ENCODE measurements around the gene IL17RA. TPM values are rescaled to one million over a fixed set of nuclear protein-coding genes. Genes with fewer than 3 reads are reported as not detected.
A peak's percentile ranks its signal among the peaks of the same experiment; 100 is the strongest.

The IL17RA gene
- polyA plus RNA-seq, 5 donors, result 7.5 to 10.1 (median 8.7) TPM

DNA sequence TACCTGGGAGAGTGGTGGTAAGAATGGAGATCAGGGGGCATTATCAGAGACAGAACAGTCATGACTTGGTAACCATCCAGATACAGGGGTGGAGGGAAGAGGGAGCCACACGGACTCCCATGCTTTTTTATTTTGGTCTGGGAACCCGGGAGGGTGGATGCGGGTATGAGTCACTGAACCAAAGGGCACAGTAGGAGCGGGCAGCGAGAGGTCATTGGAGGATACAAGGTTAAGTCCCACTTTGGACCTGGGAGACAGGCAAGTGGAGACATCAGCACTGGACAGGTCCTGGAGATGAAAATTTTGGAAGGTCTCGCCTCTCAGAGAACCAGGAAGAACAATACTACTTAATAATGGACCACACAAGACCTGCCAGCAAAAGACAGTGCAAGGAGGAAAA lies 67.5 kb downstream of the IL17RA start:
- DNase-seq, result no peak

DNA sequence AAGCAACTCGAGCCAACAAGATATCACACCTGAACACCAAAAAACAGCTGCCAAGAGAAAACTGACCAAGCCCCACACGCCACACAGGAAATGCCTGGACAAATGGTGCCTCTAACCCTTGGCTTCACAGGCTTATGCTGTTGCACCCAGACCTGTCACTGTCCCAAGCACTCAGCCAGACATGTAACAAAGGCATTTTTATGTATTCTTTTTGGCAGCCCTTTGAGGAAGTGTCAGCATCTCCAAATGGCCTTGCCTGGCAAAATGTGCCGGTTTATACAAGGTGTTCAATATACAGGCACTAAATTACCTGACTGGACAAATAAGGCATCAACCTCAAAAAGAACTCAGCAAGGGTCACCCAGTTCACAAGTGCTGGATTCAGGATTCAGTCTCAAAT lies 68.2 kb downstream of the IL17RA start:
- no peak for DNase-seq

DNA sequence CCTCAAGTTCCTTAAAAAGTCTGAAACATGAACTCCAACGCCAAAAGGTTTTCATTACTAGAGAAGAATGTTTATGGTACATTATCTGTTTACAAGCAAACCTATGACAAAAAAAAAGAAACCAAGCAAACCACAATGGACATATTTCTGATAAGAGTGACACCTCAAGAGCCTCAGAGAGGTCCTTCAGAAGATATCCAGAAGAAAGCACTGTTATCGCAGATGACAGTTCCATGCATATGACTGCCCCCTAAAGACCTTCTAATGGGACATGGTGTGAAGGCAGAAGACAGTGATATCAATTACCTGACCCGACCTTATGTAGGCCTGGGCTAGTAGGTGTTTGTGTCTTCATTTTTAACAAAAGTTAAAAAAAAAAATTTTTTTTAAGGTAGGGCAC lies 71.1 kb downstream of the IL17RA start:
- DNase-seq, result no peak

DNA sequence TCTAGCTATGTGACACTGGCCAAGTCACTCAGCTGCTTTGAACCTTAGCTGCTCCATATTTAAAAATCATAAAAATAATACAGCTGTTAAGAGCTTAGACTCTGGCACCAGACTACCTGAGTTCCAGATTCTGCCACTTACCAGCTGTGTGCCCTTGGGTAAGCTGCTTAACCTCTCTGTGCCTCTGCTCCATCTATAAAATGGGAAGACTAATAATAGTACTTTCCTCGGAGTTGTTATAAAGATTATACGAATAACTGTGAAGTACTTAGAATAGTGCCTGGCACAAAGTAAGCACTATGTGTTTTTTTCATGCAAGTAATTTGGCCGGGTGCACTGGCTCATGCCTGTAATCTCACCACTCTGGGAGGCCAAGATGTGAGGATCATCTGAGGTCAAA lies 72.9 kb downstream of the IL17RA start:
- no peak for DNase-seq

DNA sequence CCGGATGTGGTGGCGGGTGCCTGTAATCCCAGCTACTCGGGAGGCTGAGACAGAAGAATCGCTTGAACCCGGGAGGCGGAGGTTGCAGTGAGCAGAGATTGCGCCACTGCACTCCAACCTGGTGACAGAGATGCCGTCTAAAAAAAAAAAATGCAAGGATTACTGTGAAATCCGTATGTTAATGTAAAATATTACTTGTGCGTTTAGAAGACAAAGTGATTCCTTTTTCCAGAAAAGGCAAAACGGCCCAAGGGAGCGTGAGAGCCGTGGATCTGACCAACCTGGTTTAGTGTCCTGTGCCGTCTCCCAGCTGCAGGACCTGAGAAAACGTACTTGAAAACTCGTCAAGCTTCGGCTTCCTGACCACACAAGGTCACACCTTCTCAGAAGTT lies 73.4 kb downstream of the IL17RA start:
- no peak for DNase-seq

DNA sequence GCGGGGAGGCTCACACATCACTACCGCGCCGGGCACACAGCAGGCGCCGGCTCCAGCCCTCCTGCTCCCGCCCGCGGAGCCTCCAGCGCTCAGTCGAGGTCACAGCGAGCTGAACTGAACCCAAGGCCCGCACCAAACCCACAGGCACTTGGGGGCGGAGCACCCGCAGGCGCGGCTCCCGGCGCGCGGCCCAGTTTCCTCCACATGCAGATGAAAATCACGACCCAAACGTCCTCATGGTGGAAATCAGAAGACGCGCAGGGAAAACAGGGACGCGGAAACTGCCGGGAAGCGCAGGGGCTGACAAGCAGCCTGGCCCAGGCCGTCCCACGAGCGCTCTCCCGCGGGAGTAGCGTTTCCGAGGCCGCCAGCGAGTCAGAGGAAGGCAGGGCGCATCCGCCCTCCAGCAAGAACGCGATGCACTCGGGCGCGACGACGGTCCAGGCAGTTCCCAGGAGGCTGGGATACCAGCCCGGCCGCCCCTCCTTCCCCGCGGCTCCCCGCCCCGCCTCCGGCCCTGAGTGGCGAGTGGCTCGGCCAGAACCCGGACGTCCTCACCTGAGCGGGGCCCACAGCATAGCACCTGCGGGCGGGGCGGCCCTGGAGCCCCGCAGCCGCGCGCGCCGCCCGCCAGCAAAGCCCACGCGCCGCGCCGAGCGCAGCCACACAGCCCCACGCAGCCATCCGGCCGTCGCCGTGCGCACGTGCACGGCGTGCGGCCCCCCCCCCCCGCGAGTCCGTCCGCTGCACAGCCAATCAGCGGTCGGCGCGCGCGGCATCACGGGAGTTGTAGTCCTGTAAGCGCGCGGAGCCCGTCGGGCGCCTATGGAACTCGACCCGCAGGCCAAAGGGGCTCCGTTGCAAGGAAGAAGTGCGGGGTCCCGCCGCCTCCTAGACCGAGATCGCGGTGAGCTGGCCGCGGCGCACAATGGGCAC lies 74.0 kb downstream of the IL17RA start, which contains the start of gene HDHD5:
Gene HDHD5, minus strand, starts transcription at position 710 of the 936 bp plus-strand sequence. Its CDS starts 26 bp downstream, at position 684.
- peak; percentile 85 to 90 for DNase-seq

DNA sequence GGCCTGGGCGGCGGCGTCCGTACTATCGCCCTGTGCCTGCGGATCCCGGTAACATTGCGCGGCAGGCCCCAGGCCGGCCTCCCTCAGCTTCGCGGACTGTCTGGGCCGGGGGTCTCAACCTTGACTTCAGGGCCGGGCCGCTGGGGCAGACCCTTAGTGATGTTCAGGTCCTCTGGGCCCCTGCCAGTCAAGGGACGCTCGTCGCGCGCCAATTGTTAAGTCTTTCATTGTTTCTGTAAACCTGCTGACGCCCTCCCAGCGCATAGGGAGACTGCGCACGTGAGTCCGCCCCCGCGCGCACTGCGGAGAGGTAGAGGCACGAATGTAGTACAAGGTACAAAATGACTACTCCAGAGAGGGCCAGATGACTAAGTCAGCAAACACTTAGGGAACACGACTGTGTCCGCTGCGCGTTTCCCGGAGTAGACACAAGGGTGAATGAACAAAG lies 74.7 kb downstream of the IL17RA start:
- peak in 1 of 2 donors; percentile 43 for DNase-seq

DNA sequence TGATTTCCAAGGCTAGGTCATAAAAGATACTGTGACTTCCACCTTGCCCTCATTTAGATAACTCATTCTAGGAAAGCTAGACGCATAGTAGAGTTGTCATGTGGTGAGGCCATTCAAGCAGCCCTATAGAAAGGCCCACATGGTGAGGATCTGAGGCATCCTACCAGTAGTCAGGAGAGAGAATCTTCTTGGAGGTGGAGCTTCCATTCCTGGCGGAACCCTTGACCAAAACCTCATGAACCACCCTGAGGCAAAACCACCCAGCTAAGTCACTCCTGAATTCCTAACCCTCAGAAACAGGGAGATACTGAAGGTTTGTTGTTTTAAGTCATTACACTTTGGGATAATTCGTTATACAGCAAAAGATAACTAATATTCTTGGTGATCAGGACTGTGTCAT lies 77.2 kb downstream of the IL17RA start:
- no peak for DNase-seq

DNA sequence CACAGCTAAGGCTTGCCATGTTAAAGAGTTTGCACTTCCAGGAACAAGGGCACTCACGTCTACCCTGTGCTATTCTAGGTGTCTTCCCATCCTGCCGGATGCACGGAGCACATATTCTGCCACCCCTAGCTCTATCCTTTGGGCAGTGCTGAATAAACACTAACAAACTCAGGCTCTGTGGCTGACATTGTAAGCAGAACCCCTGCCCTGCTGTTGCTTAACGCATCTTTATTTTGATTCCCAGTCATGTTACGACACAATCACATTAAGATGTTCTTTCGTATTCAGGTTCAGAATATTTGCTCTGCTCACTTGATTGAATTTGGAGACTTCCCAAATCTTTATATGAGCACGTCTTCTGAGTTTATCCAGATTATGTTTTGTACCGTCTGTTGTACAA lies 77.9 kb downstream of the IL17RA start:
- DNase-seq, result no peak

DNA sequence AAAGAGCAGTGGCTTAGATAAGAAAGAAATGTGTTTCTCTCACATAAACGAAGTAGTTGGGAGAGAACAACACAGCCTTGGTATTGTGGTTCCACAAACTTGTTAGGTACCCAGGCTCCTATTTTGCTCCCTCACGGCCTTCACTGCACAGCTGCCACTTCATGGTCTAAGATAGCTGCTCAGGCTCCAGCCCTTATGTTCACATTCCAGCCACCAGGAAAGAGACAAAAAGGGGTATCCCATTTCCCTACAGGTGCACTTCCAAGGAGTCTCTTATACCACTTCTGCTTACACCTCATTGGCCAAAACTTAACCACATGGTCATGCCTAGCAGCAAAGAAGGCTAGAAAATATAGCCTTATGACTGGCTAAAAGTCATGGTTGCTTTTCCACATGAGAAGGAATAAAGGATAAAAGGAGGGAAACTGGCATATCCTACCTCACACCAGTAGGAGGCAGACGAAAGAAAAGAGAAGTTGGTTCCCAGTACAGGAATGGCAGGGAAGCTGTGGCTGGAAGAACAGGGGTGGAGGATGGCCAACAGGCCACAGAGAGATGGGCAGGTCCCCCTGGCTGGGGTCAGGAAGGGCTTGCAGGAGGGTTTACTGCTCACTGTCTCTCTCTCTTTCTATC lies 79.7 kb downstream of the IL17RA start:
- no peak for DNase-seq

Other genes starting within 250 kb of the IL17RA start
- gene GAB4, start 76.8 kb upstream of the IL17RA start, polyA plus RNA-seq (ENCODE audit: insufficient read depth in 1 of 5, insufficient read length in 5 of 5, low replicate concordance in 1 of 5), result not detected
- gene TMEM121B, start 36.4 kb downstream of the IL17RA start, polyA plus RNA-seq (ENCODE audit: insufficient read depth in 1 of 5, insufficient read length in 5 of 5, low replicate concordance in 1 of 5), result 1 to 10 TPM in 2 of 5 donors, under 1 TPM in 3; 0.51 to 1.1 (median 0.77) TPM
- gene HDHD5, start 74.3 kb downstream of the IL17RA start, polyA plus RNA-seq (ENCODE audit: insufficient read depth in 1 of 5, insufficient read length in 5 of 5, low replicate concordance in 1 of 5), result 10 to 100 TPM; 28.2 to 41.1 (median 33.2) TPM
- 10 to 100 TPM; 22.0 to 84.0 (median 42.5) TPM for gene ADA2, start 134.4 kb downstream of the IL17RA start, polyA plus RNA-seq (ENCODE audit: insufficient read depth in 1 of 5, insufficient read length in 5 of 5, low replicate concordance in 1 of 5)

Data from right lung (tissue), 5 donors.